PC-3 (cell line): ENCODE data around the gene BSCL2.

Experiments used
- EZH2 ChIP-seq: fragments of 300-600 bp; sonication (generic); IDR thresholded peaks from one replicate; pipeline ENCODE4 v1.6.1; 2017; ENCODE audit warnings: antibody characterized with exemption, mild to moderate bottlenecking, low read length; ENCODE audit not compliant: unreplicated experiment
- EZH2phosphoT487 ChIP-seq: fragments of 300-600 bp; sonication (generic); IDR thresholded peaks from 2 replicates; pipeline ENCODE4 v1.6.1; 2018; ENCODE audit warnings: mild to moderate bottlenecking, antibody characterized with exemption, low read length, borderline replicate concordance
- TF ChIP-seq, protein P1 (sequence below): fragments of 300-600 bp; sonication (generic); conservative IDR thresholded peaks from 2 replicates; pipeline ENCODE4 v1.5.1; 2017; ENCODE audit warnings: antibody characterized with exemption, low read depth, mild to moderate bottlenecking, low read length

DNA sequence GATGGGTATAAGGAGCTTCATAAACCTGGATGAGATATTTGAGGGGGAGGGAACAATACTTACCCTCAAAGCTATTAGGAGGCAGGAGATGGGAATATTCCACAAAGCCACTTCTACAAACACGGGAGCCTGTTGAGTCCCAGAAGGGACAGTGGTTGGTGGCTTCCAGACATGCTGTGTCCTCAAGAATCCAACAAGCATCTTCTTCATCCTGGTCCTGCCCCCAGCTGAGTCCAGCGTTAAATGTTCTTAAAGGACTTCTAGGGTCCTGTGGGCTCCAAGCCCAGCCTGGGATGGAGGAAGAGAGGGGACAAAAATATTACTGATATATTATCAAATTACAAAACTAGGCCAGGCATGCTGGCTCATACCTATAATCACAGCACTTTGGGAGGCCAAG, 39.8 kb downstream of the BSCL2 start:
- TF ChIP-seq, protein P1, sequence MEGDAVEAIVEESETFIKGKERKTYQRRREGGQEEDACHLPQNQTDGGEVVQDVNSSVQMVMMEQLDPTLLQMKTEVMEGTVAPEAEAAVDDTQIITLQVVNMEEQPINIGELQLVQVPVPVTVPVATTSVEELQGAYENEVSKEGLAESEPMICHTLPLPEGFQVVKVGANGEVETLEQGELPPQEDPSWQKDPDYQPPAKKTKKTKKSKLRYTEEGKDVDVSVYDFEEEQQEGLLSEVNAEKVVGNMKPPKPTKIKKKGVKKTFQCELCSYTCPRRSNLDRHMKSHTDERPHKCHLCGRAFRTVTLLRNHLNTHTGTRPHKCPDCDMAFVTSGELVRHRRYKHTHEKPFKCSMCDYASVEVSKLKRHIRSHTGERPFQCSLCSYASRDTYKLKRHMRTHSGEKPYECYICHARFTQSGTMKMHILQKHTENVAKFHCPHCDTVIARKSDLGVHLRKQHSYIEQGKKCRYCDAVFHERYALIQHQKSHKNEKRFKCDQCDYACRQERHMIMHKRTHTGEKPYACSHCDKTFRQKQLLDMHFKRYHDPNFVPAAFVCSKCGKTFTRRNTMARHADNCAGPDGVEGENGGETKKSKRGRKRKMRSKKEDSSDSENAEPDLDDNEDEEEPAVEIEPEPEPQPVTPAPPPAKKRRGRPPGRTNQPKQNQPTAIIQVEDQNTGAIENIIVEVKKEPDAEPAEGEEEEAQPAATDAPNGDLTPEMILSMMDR = no peak
- TF ChIP-seq EZH2phosphoT487 (no peak), EZH2 (no peak)
